ENCODE measurements around the gene MMP24OS. TPM values are rescaled to one million over a fixed set of nuclear protein-coding genes. Genes with fewer than 3 reads are reported as not detected.
A peak's percentile ranks its signal among the peaks of the same experiment; 100 is the strongest.

Gene MMP24OS
- total and polyA plus RNA-seq, 7 donors: 23.2 to 115 (median 39.8) TPM

GRCh38 chr20:35325401-35325800 is 47.5 kb upstream of the MMP24OS start:
- intact Hi-C loops (cut with DNase I): no loop called here

GRCh38 chr20:35320396-35321126 is 42.6 kb upstream of the MMP24OS start:
- WGBS, 2 donors: 96 to 97% methylated on average over 3 of the region's 3 CpGs

More at GRCh38 chr20:35325401-35325800, 47.5 kb upstream of the MMP24OS start:
- Histone ChIP-seq H3K27ac (no peak overlapping the region), H3K4me3 (no peak overlapping the region), H3K9me3 (no peaks in the 10 kb centered on the region), H3K4me1 (peaks cover 0 to 28% (median 20%) of the 10 kb centered on the region in 4 donors), H3K36me3 (no peaks in the 10 kb centered on the region), H3K27me3 (no peaks in the 10 kb centered on the region)
- 32 to 74% methylated on average over 6 of the region's 6 CpGs for WGBS, 2 donors
- TF ChIP-seq CTCF (IDR thresholded peaks at IDR 0.05): no peak
- no peak for TF ChIP-seq EP300 (IDR thresholded peaks at IDR 0.05)
- TF ChIP-seq POLR2AphosphoS5 (IDR thresholded peaks at IDR 0.05): no peak
- TF ChIP-seq POLR2A (IDR thresholded peaks at IDR 0.05): no peak
- no peak for DNase-seq

GRCh38 chr20:35319871-35320197 is 41.9 kb upstream of the MMP24OS start:
- TF ChIP-seq POLR2AphosphoS5 (IDR thresholded peaks at IDR 0.05) (no peak), CTCF (IDR thresholded peaks at IDR 0.05) (no peak), POLR2A (IDR thresholded peaks at IDR 0.05) (no peak), EP300 (IDR thresholded peaks at IDR 0.05) (no peak)
- H3K27ac ChIP-seq: peak overlapping the region in 3 of 4 donors; percentile 69 to 80 (median 80)
- intact Hi-C loops (cut with DNase I): no loop called here
- H3K4me3 ChIP-seq: no peak overlapping the region
- DNase-seq: no peak
- H3K36me3 ChIP-seq: no peaks in the 10 kb centered on the region
- H3K27me3 ChIP-seq: no peaks in the 10 kb centered on the region
- peaks cover 0 to 59% (median 57%) of the 10 kb centered on the region in 4 donors for H3K4me1 ChIP-seq
- no peaks in the 10 kb centered on the region for H3K9me3 ChIP-seq

More at GRCh38 chr20:35320396-35321126, 42.6 kb upstream of the MMP24OS start:
- no peaks in the 10 kb centered on the region for H3K9me3 ChIP-seq
- H3K36me3 ChIP-seq: no peaks in the 10 kb centered on the region
- H3K4me1 ChIP-seq: peaks cover 0 to 54% (median 52%) of the 10 kb centered on the region in 4 donors
- DNase-seq: no peak
- no peaks in the 10 kb centered on the region for H3K27me3 ChIP-seq
- intact Hi-C loops (cut with DNase I): no loop called here
- peak overlapping the region in 3 of 4 donors; percentile 69 to 80 (median 80) for H3K27ac ChIP-seq
- no peak overlapping the region for H3K4me3 ChIP-seq
- no peak for TF ChIP-seq EP300 (IDR thresholded peaks at IDR 0.05)
- no peak for TF ChIP-seq POLR2A (IDR thresholded peaks at IDR 0.05)
- TF ChIP-seq CTCF (IDR thresholded peaks at IDR 0.05): no peak
- TF ChIP-seq POLR2AphosphoS5 (IDR thresholded peaks at IDR 0.05): no peak

GRCh38 chr20:35319192-35319870 is 41.4 kb upstream of the MMP24OS start:
- intact Hi-C loops (cut with DNase I): no loop called here
- H3K27ac ChIP-seq: peak overlapping the region in 3 of 4 donors; percentile 69 to 80 (median 80)
- H3K4me1 ChIP-seq: peaks cover 0 to 59% (median 57%) of the 10 kb centered on the region in 4 donors
- H3K36me3 ChIP-seq: no peaks in the 10 kb centered on the region
- no peaks in the 10 kb centered on the region for H3K9me3 ChIP-seq
- DNase-seq: no peak
- WGBS, 2 donors: 22 to 56% methylated on average over 5 of the region's 5 CpGs
- H3K27me3 ChIP-seq: no peaks in the 10 kb centered on the region
- TF ChIP-seq POLR2A (IDR thresholded peaks at IDR 0.05) (no peak), POLR2AphosphoS5 (IDR thresholded peaks at IDR 0.05) (no peak), EP300 (IDR thresholded peaks at IDR 0.05) (no peak), CTCF (IDR thresholded peaks at IDR 0.05) (no peak)
- H3K4me3 ChIP-seq: no peak overlapping the region

Data from sigmoid colon (tissue), 7 donors.